IPS DF 4.7 (cell line): ENCODE results near the gene RHNO1.

Source experiments
- DNase-seq: peaks from one replicate; pipeline ENCODE4 v3.0.0-alpha.2; 2013; ENCODE audit warnings: low spot score; ENCODE audit errors: extremely low read depth

RHNO1 gene

GRCh38 chr12:2900642-2901041, 23.6 kb downstream of the RHNO1 start:
- no peak for DNase-seq

DNA sequence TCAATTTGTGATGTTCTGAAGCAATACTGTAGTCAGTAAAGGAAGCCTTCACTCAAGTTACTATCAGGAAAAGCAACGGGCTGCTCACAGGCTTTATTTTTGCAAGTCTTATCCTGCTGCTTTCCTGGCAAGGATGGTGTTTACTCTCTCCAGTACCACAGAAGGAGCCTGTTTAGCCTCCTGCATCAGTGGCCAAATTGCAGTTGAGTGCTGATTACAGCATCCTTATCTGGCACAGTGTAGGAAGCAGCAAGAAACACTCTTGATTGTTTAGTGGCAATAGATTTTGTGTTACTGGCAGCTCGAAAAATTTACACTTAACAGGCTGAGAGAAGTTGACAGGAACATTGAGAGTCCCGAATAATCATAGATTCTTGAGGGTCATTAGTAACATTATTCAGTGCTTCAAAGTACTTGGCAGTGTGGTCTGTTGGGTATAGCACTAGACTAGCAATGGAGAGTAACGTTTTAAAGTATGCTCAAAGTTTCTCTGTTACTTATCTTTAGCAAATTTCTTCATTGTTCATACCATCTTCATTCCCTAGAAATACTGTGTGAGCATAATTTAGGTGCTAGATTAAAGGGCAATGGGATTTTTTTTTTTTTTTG, 25.4 kb downstream of the RHNO1 start:
- no peak for DNase-seq

- no peak for DNase-seq
Measured at GRCh38 chr12:2904260-2904659, 27.2 kb downstream of the RHNO1 start.

DNA sequence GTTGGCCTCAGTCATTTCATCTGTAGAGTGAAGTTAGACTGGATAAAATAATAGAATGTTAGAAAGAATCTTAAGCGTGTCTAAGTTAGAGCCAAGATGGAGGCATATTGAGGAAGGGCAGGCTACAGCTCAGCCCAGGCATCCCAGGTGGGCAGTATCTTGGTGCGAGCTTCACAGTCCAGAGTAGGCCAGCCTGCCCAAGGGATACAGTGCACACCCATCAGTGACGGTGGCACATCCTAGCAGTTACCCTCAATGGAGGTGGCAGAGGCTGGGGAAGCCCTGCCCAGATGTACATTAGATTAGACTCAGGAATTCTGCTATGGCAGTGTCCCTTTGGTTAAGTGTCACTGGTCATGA, 35.2 kb downstream of the RHNO1 start:
- DNase-seq = no peak

- no peak for DNase-seq
Measured at GRCh38 chr12:2919249-2919648, 42.2 kb downstream of the RHNO1 start.

- no peak for DNase-seq
Measured at GRCh38 chr12:2922329-2922728, 45.3 kb downstream of the RHNO1 start.

- DNase-seq = no peak
Measured at GRCh38 chr12:2923057-2923456, 46.0 kb downstream of the RHNO1 start.

GRCh38 chr12:2924019-2924418, 47.0 kb downstream of the RHNO1 start:
- no peak for DNase-seq

GRCh38 chr12:2925322-2925995, 48.4 kb downstream of the RHNO1 start:
- no peak for DNase-seq

GRCh38 chr12:2930865-2931264, 53.8 kb downstream of the RHNO1 start:
- no peak for DNase-seq

GRCh38 chr12:2933586-2933985, 56.6 kb downstream of the RHNO1 start:
- DNase-seq = no peak

DNA sequence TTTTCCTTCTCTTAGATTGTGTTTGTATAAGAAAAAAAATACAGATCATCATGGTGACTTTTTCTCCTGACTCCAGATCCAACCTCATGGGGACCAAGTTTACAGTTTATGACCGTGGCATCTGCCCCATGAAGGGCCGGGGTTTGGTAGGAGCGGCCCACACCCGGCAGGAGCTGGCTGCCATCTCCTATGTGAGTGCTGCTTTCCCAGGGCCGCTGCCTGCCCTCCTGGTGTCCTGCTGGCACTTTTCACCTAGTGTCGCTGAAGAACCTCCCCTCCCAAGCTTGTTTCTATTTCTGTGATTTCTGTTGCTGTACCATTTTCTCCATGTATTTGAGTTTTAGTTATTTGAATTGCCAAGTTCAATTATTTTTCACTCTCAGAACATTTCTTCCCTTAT, 57.3 kb downstream of the RHNO1 start:
- DNase-seq = no peak

DNA sequence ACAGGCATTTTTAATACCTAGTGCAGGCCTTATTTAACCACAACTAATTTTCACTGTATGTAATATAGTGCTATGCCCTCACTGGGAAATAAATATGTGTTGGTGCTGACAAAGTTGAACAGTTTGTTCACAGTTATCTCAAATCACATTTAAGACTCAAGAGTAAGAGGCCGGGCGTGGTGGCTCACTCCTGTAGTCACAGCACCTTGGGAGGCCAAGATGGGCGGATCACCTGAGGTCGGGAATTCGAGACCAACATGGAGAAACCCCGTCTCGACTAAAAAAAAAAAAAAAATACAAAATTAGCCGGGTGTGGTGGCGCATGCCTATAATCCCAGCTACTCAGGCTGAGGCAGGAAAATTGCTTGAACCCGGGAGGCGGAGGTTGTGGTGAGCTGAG, 59.3 kb downstream of the RHNO1 start:
- no peak for DNase-seq

GRCh38 chr12:2937500-2937899, 60.5 kb downstream of the RHNO1 start:
- no peak for DNase-seq
